T47D (cell line): ENCODE data around the gene KIFAP3.
"Not testable (repeated sequence)": the region's sequence is repeated elsewhere in the genome, so short reads cannot be mapped to it uniquely, and the experiment has no call there.

ENCODE experiments used
- DNase-seq, 2 experiments: peaks; one replicate each; pipeline versions ENCODE4 v3.0.0 to v3.0.0-alpha.2; 2011 to 2012; ENCODE audit warnings: low read depth in 1 of 2, low spot score in 1 of 2
- JUND ChIP-seq: IDR thresholded peaks from 2 replicates; pipeline ENCODE4 v1.6.1; 2012; ENCODE audit warnings: low read depth
- in situ Hi-C: cut with HindIII; loops from 2 replicates; pipeline ENCODE4 v1.10.0; 2016; ENCODE audit warnings: low sequenced_read_pairs, low pct_unique_long_range_greater_than_20kb

Gene KIFAP3

GRCh38 chr1:170074250-170075157 is at the start of gene KIFAP3:
Gene KIFAP3, minus strand, starts transcription at chr1:170074695. Its CDS starts 228 bp downstream, at chr1:170074467.
- peak; percentile 90 to 98 for DNase-seq
- in situ Hi-C loops: no loop called here
- no peak for TF ChIP-seq JUND

GRCh38 chr1:170122366-170122765 is 47.9 kb upstream of the KIFAP3 start:
- DNase-seq: no peak
- TF ChIP-seq JUND: no peak
- in situ Hi-C loops: no loop called here

- no peak for TF ChIP-seq JUND
- DNase-seq: peak; percentile 54 to 84
- in situ Hi-C loops: no loop called here
Observed at GRCh38 chr1:170114906-170115305, 40.4 kb upstream of the KIFAP3 start.

GRCh38 chr1:170113140-170113539 is 38.6 kb upstream of the KIFAP3 start:
- in situ Hi-C loops: not testable (repeated sequence)

GRCh38 chr1:170097449-170097948 is 23.0 kb upstream of the KIFAP3 start:
- TF ChIP-seq JUND: no peak
- peak in 1 of 2 experiments; percentile 54 for DNase-seq
- in situ Hi-C loops: no loop called here

More at GRCh38 chr1:170113140-170113539, 38.6 kb upstream of the KIFAP3 start:
- DNase-seq: not testable (repeated sequence)

GRCh38 chr1:170096806-170097340 is 22.4 kb upstream of the KIFAP3 start:
- in situ Hi-C loops: no loop called here
- DNase-seq: no peak
- TF ChIP-seq JUND: no peak

GRCh38 chr1:170095976-170096748 is 21.7 kb upstream of the KIFAP3 start:
- no peak for DNase-seq
- in situ Hi-C loops: no loop called here
- TF ChIP-seq JUND: no peak

- DNase-seq, in situ Hi-C loops: not testable (repeated sequence)
Observed at GRCh38 chr1:170094697-170095616, 20.5 kb upstream of the KIFAP3 start.

- in situ Hi-C loops: no loop called here
- TF ChIP-seq JUND: no peak
- no peak for DNase-seq
Observed at GRCh38 chr1:170086399-170087032, 12.0 kb upstream of the KIFAP3 start.

GRCh38 chr1:170085091-170085490 is 10.6 kb upstream of the KIFAP3 start:
- TF ChIP-seq JUND: no peak
- in situ Hi-C loops: no loop called here
- DNase-seq: no peak

GRCh38 chr1:170078610-170079189 is 4.2 kb upstream of the KIFAP3 start:
- in situ Hi-C loops: no loop called here
- TF ChIP-seq JUND: no peak
- DNase-seq: no peak
